Hematopoietic multipotent progenitor cell treated with erythropoietin and hydrocortisone succinate and interleukin-3 and kit ligand, for 17 days (in vitro differentiated cells): ENCODE measurements around the gene DKK3.

Source experiments
- DNase-seq: peaks from one replicate; pipeline ENCODE4 v3.0.0-alpha.2; 2015; ENCODE audit warnings: low spot score

DKK3 gene

DNA sequence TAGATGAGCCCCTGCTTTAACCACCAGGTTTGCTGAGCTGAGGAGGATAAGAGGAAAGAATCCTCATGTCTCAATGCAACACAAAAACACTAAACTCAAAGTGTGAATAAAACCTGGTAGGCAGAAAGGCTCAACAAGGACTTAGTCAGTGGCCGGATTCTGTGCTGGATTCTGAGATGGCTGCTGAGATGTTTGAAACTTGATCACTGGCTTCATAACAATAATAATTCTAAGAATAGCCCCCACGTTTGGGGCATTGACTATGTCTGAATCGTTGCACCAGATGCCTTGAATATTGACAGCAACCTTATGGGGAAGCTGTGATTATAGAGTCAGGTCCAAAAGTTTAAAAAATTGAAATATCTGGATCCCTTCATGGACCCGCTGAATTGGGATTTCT lies 4.6 kb downstream of the DKK3 start:
- DNase-seq = no peak

DNA sequence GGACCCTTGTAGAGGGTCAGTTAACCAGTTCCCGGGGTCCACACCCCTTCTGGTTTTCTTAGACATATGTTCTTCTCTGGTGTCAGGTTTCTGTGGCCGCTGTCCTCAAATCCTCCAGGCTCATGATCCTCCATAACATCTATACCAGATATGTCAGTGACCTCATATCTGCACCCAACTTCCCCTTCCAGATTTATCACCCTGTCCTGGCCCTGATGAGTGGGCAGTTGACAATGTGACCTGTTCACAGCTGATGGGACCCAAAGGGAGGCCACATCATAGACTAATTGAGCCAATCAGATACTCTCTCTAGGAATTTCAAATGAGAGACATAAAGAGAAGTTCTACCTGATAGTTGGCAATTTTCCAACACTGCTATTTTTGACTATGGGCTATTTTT lies 5.1 kb downstream of the DKK3 start:
- no peak for DNase-seq

DNA sequence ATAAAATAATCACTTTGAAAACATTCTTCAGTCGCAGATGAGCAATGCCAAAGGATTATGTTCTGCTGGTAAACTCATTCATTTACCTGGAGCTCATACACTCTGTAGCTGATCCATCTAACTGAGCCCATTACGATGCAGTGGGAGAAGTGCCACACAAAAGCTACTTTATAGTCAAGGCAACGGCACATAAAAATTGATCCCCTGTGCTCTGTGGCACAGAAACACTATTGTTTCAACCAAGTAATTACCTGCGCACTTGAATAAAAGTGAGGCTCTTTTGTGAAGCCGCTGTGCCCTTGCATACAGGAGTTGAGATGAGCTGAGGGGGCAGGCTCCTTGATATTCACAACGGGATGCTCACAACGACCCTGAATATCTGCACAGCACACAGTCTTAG lies 7.2 kb downstream of the DKK3 start:
- DNase-seq = no peak

DNA sequence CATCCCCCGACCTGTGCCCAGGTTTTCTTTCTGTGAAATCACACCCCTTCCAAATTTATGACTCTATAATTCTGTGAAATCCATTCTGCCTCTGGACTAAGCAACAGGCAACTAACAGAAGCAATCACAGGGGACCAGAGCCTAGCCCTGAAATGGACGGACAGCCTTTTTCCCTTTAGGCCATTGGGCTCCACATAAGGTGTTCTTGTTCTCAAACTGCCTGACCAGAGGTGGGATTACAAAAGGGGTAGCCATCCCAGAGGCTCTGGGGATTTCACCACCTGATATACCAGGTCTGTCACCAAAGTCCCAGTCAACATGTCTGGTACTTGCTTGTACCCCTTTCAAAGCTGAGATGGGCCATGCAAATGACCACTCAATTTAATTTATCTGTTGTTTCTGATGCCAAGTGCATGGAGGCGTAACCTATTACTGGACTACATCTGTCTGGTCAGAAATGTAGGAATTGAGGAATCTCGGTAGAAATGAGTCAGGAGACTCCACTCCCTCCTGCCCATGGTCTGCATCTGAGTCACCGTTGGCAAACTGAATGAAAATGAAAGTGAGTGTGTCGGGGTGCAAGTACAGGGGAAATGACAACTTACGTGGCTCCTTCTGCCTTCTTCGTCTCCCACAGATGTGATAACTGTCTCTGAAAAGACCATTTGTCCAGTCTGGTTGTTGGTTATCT lies 10.2 kb downstream of the DKK3 start:
- no peak for DNase-seq

DNA sequence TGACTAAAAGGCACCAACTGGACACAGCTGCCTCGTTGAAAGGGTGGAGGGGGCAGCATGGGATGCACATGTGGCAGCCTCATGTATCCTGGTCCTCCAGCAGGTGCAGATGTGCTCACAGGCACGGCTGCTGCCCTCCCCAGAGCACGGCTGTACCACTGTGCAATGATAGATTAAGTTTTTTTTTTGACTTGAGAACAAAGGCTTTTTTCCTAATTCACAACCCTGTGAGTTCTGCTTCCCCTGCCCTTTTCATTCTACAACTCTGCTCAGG lies 11.4 kb downstream of the DKK3 start:
- no peak for DNase-seq

DNA sequence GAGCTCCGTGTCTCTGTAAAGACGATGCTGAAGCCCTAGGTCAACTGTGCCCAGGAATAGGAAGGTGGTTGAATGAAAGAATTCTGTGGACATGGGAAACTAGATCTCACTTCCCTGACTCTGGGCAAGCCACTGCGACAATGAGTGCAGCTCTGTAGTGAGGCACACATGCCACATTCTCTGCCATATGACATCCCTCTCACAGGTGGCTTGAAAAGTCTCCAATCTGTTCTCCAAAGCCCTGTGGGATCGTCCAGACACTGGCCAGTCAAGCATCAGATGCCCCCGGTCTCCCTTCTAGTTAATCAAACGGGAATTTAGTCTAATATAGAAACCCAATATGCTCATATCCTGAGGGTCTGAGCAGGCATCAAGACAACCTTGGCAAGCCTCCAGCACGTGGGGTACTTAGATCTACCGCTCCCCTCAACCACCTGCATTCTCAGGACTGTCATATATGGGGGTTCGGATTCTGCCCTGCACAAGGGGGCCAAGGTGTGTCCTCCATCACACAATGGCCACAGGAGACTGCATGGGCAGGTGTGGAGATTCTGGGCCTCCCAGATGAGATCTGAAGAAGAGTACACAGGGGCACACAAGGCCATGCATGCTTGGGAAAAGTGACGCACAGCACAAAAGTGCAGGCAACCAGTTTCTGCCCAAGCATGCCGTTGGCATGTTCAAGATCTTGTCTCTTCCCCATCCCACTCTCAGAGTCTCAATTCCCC lies 11.9 kb downstream of the DKK3 start:
- DNase-seq = no peak

DNA sequence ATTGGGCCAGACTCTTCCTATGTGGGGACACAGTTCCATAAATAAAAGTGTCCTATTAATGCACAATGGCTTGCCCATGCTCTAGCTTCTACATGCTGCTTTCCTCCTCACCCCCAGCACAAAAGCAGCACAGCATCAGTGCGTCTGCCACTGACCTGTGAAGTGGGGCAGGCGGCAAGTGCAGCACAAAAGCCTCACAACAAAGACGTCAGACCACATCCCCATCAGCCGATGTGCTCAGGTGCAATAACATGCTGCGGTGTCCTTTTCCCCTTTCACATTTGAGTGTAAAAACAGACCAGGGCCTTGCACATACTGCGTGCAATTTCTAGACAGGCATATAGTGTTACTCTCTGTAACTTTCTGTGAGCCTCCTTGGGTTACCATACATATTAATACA lies 12.8 kb downstream of the DKK3 start:
- DNase-seq = no peak

DNA sequence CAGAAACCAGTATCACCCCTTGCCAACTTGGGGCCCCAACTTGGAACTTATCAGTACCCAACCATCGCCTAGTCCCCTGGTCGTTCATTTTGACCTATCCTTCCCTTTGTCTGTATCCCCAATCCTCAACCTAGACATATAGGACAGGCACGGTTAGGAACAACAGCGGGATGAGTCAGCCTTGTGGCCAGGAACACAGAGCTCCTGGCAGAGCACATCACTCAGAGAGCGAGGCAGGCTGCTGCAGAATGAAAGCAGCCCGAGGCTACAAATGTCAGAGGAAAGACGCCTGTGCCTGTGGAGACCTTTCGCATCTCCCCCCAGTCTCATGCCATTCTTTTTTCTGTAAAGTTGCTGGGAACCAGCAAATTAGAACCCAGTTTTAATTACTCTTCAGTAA lies 14.6 kb downstream of the DKK3 start:
- DNase-seq = no peak

DNA sequence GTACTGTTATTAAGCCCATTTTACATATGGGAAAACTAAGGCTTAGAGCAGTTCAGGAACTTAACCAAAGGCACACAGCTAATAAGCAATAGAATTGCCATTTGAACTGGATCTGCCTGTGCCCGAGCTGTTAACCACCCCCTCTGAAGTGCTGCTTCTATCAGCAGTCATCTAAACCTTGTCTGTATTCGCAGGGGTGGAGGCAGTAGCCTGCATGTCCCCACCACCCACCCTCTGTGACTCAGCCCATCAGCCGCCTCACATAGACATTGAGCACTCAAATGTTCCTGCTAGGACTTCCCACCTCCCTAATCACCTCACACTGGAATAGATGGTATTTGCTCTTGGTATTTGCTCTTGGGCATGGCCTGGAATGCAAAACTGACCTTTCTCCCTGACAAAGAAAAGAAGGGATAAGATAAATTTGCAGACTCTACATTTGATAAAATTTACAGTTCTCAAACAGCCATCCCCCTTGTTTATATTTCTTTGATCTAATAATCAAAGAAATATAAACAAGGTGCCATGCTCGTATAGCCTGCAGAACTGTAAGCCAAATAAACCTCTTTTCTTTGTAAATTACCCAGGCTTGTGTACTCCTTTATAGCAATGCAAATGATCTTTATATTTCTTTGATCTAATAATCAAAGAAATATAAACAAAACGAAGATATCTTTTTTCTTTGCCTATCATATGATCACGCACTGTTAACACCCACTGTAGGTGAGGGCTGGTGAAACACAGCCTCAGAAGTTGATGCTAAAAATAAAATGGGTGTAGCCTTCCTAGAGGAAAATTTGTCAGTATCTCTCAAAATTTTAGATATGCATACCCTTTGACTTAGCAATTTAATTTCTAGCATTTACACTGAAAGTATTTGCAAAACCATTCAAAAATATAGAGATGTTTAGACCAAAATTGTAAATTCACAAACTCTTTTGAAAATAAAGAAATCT lies 15.9 kb downstream of the DKK3 start:
- no peak for DNase-seq

DNA sequence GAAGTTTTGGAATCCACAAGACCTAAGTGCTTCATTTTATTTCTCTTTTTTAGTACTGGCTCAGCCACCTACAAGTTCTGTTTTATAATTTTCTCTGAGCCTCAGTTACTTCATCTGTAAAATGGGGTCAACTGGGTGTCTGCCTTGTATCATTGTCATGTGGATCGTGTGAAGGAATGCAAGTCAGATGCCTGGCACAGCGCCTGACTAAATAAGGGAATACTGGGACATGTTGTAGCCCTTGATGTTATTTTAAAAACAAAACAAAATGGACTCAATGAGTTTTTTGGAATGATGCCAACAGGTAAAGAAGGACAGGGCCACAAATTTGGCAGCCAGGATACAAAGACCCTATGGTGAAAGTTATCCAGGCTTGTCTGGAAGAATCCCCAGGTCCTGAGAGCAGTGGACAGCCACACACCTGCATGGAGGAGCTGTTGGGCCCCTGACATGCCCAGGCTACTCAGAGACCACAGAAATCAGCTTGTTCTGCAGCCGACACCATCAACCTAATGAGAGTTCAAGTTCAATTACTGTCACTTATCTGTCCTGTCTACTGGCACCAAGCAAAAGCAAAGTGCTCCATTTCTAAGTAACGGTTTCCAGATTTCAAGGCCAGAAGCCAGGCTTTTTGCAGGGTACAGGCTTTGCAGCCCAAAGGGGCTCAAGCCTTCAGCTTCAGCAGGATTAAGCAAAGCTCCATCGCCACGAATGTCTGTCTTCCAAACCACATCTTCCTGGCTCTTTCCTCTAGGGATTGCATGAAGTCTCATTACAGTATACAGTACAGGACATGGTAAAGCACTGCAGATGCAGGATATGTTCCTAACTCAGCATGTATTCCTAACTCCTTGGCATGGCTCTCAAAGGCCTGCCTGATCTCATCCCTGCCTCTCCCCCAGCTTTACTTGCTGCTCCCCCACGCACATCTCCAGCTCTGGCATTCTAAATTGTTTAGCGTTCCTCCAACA lies 18.4 kb downstream of the DKK3 start:
- DNase-seq = no peak

DNA sequence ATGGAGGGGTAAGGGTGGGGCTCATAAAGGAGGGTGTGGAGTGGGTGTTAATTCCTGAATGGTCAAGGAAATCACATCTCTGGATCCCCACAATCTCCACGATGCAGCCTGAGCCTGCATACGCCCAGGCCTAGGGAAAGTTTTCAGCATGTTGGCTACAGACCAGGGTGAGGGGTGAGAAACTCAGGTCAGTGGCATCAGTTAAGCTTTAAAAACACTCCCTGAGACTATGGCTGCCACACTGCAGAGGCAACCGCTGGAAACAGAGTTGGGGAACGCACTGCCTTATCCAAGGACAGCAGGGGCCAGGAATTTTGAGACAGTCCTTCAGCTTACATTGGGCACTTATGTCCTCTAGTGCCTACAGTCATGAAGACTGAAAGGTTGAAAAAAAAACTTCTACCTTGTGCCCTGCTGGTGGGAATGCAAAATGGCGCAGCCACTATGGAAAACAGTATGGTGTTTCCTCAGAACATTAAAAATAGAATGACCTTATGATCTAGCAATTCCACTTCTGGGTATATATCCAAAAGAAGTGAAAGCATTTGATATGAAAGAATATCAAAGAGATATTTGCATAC lies 19.7 kb downstream of the DKK3 start:
- DNase-seq = no peak

DNA sequence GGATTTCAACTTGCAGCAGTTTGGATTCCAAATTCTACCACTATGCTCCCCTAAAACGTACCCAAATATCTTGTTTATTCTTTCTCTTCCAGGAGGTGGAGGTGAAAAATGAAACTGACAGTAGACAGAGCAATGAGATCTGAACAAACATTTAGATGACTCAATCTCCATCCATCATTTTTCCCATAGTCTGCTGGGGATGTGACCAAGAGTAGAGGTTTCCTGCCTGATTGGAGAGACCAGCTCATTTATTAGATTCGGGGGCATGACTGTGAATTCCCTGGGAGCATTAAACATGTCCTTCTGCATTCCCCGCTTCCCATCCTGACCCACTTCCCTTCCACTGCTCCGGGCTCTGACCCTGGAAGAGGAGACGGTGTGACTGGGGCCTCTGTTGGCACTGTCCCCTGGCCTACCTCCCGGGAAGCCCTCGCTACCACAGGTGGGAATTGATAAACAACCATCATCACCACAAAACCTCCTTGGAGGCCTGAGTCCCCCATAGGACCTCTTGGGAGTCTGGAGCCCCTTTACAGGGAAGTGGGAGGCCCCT lies 20.3 kb downstream of the DKK3 start:
- no peak for DNase-seq

DNA sequence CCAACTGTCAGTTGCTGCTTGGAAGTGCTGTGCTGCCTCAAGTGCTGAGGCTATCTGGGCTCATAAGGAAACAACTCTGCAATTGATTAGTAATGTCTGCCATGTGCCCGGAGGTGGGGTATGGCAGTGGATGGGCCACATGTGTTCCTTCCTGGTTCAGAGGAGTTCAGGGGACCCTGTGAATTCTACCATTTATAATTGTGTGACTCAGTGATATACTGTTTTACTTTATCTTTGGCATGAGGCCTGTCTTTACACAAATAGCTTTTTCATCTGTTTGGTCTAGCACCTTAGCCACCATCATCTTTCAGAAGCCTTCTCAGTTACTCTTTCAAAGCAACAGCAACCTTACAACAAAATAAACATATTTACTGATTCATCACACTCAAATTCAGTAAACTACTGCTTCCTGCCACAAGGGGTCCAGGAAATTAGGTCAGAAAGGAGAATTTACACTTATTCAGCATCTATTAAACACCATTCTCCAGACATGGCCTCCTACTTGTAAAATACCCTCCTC lies 20.9 kb downstream of the DKK3 start:
- no peak for DNase-seq

DNA sequence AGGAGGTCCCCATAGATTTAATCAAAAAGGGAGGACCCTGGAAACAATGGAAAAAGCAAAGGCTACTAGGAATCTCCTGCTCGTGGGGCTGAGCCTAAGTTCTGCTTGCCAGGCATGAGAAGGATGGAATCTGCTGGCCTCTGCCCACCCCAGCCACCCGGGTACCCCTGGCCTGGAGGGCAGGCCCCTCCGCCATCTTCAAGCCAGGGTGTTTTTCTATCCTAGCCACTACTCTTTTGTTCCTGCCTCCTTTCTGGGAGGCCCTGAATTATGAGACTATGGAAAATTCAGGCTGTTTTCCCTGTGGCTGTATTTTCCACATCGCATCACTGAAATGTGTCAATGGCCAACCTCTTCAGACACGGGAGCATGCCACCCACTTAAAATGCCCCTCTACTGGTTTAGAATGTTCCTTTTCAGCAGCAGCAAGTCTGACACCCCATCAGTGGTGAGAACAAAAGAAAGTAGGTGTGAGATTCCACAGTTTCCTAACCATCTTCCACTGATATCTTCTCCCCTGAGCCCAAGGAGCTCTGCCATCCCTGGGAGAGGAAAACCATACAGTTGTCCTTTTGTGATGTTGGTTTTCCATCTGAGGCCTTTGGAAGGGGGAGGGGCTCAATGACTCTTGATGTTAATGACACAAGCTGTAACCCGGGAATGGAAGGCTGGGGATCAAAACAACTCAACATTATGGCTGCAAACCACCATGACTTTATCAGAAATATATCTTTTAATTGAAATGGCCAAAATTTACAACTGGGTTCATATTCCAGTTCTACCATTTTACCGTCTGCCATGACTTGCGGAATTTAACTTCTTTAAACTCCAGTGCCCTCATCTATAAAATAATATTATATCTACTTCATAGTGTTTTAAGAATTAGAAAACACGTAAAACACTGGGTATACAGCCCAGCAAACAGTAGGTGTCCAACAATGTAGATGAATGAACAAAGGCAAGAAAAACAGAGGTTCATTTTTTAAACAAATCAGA lies 22.2 kb downstream of the DKK3 start:
- no peak for DNase-seq

DNA sequence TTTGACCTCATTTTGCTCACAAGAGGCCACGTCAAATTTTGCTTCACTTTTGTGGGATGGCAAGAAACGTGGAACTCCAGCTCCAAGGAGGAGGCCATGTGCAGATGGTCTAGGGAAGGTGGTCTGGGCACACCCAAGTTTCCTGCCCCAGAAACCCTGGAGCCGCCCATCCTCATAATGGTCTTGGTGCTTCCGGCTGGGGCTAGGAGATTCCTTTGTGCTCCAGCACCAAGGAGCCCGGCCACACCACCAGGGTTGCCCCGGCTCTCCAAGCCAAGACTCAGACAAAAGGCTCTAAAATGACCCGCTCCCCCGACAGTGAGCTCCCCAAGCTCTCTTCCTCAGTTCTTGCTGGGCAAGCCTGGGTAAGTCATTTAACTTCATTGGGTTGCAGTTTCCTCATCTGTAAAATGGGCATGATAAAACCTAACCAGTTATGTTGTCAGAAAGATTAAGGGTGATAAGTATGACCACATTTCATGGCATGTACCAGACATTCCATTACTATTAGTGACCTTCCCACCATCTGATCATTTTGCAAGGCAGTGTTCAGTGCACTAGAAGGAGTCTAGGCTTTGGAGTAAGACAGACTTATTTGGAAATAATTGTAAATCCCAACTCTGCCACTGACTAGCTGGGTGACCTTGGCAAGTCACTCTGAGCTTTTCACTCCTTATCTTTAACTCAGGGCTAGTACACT lies 23.3 kb downstream of the DKK3 start:
- no peak for DNase-seq

DNA sequence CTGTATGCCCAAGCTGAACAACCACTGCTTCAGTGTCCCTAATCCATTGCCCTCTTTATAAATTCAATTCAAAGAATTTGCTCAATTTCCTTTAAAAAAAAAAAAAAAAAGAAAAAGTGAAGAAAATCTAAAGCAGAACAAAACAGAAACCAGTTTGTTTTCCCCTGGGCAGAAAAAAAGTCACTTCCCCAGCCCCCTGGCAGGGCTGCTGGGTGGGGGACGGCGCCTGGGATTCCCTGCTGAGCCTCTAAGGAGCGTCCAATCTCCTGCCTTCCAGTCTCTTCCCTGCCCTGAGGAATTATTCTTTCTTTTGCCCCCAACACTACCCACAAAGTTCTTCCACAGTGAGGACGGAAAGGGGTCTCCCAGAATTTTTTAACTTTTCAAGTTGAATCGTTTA lies 23.9 kb downstream of the DKK3 start:
- no peak for DNase-seq

DNA sequence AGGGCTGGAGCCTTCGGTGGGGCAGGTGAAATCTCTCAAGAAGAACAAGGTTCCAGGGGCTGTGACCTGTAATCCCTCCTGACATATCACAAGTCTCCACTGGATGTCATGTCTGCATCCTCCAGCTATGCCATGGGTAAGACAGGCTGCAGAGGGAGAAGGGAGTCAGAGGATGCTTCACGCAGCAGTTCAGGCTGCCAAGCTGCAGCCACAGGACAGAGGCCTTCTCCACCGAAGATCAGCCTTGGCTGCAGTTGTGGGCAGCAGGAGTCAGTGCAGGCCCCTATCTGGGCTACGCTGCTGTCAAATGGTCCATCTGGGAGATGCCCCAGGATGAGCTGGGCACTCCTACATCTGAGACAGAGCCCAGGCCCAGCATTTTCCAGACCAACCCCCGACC lies 25.0 kb downstream of the DKK3 start:
- no peak for DNase-seq

DNA sequence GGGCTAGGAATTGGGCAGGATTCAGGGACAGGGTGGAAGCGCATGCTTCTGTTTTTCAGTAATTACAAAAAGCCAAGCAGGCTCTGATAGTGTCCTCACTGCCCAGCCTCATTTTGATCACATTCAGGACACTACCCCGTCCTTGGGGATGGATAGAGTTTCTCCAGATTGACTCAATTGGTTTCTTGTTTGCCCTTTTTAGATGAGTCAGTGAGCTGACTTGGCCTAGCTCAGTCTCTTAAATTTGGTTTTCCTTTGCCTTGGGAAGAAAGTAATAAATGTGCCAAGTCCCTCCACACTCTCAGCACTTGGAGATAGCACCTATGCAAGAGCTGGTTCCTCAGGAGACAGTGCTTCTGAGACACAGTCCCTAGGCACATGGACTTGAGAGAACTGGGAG lies 25.5 kb downstream of the DKK3 start:
- DNase-seq = no peak

DNA sequence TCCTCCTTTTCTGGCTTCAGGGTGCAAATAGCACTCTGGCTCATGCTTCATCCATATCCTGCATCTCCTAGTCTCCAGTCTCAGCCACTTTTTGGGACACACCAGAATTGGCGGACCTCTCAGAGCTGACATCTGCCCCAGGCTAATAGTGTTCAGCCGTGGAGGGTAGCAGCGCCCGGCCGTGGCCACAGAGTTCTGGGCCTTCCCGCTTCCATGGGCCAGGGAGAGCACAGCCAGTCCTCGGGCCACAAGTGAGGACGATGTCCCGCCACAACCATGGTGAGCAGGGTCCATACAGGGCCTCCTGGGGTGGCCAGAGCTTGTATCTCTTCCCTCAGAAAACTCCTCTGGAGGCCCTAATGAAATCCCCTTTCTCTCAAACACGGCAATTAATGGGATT lies 26.0 kb downstream of the DKK3 start:
- DNase-seq = no peak
